Activated CD8-positive, alpha-beta memory T cell treated with anti-CD3 and anti-CD28 coated beads, Interleukin-2, amount 50 U/mL, for 48 hours (primary cell): ENCODE results near the gene CNBD2.
"Not testable (repeated sequence)": the region's sequence is repeated elsewhere in the genome, so short reads cannot be mapped to it uniquely, and the experiment has no call there.

Experiments used
- DNase-seq: peaks from one replicate; pipeline ENCODE4 v3.0.0-alpha.2; 2020

Gene CNBD2

DNA sequence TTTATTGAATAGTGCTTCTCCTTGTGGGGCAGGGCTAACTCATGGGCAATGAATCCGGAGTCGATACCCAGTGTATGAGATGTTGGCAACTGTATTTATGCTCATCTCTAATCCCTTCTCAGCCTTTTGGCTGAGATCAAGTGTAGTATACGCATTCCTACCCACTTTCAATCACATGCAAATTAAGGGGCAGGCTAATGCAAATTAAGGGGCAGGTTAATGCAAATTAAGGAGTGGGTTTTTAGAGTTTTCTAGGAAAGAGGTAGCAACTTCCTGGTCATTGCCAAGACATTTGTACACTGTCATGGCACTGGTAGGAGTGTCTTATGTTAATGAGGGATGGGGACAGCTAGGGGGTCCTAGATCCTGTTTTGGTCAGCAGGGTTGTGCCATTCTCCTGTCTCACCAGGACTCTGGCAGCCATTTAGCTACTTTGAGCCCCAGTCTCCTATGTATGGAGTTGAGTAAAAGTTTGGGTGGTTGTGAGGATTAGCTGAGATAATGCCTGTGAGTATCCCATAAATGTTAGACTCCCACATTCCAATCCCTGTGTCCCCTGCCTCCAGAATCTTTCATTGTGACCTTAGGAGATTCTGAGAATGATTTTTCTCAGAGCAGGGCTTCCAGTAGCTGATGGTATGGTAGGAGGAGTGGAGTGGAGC is at the start of gene CNBD2:
CNBD2 (plus strand) TSS at position 612 of the 662 bp plus-strand sequence. CDS start 173 bp downstream, outside the sequence.
- DNase-seq: no peak

DNA sequence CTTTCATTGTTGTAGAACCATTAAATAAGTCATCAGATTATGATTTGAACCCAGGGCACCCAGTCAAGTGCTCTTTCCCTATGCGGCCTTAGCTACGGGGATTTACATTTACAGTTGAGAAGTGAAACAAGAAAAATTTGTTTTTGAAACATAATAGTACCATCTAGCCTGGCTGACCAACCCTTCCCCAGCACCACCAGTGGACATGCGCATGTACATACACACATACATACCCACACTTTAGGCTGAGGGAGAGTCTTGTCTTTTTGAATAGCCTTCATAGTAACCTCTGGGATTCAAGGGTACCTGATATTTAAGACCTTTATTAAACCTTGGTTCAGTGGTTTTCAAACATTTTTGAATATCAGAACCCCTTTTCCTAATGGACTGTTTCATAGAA is 47.9 kb upstream of the CNBD2 start:
- no peak for DNase-seq

DNA sequence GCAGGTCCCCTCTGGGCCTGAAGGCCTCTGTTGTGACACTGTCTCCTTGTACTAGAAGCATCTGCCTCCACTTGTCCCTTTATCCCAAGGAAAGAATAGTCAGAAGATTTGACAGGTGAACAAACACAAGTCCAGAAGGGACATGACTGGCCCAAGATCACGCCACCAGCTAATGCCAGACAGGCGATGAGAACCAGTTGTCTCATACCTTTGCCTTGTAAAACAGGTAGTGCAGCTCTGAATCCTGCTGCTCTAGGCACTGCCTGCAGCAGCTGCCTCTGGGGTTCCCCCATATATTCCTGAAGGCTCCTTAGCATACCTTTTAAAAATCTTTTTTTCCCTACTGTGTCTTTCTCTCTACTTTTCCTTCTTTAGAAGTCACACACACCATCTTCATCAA is 39.1 kb upstream of the CNBD2 start:
- DNase-seq: no peak

DNA sequence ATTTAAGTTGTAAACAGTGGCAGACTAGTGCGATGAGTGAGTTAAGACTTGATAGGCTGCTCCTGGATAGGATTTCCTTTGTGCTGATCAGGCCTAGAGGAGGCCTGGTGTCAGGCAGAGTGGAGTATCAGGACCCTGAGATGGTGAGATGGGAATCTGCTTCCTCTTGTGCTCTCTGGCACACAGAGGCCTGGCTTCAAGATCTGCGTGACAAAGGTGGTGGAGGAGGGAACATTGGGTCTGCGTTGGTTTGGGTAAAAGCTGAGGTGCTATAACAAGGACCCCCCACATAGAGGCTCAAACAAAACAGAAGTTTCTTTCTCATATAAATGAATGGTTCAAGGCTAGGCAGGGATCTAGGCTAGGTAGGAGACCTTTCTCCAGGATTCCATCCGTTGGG is 34.3 kb upstream of the CNBD2 start:
- DNase-seq: no peak

DNA sequence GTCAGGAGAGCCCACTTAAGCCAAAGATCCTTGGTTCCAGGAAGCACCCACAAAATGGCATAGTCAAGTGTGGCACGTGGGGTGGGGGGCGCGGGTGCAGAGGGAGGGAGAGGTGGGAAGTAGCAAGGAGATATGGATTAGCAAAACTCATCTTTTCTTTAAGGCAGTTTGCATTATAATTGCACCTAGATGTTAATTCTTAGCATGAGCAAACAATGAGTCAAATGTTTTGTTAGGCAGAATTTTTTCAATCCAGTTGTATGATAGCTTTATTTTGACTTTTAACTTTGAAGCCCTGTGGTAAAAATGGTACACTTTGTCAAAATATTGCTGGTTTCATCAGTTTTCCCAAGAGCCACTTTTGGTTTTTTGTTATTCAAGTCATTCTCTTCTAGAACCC is 29.1 kb upstream of the CNBD2 start:
- no peak for DNase-seq

DNA sequence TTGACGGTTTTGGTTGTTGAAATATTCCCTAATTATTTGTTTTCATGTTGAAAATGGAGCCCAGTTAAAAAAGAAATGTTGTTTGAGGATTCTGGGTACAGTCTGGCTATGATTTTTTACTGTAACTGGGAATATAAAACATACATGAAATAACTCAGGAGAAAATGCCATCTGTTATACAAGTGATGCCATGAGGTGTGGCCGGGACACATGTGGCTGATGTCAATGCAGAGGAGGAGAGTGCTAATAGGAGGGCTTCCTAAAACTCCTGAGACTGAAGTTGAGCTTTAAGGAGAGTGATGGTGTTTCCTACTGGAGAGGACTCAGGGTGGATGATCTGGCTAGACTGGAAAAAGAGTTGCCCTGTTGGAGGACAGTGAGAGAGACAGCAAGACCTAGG is 26.8 kb upstream of the CNBD2 start:
- no peak for DNase-seq

DNA sequence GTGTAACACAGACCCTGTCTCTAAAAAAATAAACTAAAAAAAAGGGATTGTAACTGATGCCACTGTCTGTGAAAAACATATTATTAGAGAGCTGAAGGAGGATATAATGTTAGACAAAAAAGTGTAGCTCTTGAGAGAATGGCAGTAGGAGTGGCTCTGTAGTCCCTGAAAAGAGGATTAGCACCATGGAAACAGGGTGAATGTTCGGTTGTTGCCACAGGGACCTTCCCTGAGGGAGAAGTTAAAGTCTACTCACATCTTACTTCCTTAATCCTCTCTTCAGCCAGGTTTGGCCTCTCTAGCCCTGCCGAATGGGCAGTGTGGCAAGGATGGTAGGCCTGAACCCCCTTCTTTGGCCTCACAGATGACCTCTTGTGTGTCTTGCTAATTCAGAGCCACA is 26.1 kb upstream of the CNBD2 start:
- no peak for DNase-seq

DNA sequence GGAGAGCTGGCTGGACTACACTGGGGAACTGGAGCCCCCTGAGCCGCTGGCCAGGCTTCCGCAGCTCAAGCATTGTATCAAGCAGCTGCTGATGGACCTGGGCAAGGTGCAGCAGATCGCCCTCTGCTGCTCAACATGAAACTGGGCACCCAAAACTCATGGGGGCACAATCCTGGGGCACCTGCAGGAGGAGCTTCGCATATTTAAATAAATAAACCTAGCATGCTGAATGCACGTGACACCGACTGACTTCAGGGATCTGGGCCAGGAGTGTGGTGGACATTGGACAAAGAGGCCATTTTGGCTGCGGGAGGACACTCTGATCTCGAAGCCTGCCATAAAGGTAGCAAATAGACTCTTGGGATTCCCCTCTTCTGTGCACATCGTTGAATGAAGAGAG is 20.9 kb upstream of the CNBD2 start:
- no peak for DNase-seq

DNA sequence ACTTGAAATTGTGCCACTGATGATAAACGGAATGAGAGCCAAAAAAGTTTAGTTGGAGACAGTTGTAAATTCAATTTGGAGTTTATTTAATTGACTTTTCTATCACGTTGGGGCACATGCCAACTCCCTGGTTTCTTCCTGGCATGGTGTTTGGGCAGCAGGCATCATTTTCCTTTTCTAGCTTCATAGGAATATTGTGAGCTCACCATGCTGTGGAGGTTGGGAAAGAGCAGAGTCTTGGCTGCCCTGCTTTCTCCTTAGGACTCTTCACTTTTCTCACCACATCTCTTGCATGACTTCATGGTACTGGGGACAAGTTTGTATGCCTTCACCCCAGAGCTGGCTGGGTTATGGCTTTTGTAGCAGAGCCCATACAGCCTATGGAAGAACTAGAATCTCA is 20.5 kb upstream of the CNBD2 start:
- no peak for DNase-seq

DNA sequence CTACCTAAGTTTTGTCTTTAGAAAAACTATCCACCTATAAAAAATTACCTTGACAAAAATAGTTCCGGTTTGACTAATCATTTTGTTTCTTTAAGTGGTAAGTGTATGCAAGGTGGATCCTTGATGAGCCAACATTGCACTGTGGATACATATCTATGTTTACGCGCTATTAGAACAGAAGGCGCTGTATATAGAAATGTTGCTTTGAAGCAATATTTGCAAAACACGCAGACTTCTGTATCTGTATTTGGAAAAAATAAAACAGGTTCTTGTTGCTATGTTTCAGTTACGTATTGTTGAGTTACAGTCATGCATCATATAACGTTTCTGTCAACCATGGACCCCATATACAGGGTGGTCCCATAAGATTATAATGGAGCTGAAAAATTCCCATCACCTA is 18.3 kb upstream of the CNBD2 start:
- no peak for DNase-seq

DNA sequence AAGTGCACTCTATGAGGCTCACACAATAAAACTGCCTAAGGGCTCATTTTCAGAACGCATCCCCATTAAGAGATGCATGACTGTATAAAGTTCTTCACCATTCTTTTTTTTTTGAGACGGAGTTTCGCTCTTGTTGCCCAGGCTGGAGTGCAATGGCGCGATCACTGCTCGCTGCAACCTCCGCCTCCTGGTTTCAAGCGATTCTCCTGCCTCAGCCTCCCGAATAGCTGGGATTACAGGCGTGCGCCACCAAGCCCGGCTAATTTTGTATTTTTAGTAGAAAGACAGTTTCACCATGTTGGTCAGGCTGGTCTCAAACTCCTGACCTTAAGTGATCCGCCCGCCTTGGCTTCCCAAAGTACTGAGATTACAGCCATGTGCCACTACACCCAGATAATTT is 16.3 kb upstream of the CNBD2 start:
- not testable (repeated sequence) for DNase-seq

DNA sequence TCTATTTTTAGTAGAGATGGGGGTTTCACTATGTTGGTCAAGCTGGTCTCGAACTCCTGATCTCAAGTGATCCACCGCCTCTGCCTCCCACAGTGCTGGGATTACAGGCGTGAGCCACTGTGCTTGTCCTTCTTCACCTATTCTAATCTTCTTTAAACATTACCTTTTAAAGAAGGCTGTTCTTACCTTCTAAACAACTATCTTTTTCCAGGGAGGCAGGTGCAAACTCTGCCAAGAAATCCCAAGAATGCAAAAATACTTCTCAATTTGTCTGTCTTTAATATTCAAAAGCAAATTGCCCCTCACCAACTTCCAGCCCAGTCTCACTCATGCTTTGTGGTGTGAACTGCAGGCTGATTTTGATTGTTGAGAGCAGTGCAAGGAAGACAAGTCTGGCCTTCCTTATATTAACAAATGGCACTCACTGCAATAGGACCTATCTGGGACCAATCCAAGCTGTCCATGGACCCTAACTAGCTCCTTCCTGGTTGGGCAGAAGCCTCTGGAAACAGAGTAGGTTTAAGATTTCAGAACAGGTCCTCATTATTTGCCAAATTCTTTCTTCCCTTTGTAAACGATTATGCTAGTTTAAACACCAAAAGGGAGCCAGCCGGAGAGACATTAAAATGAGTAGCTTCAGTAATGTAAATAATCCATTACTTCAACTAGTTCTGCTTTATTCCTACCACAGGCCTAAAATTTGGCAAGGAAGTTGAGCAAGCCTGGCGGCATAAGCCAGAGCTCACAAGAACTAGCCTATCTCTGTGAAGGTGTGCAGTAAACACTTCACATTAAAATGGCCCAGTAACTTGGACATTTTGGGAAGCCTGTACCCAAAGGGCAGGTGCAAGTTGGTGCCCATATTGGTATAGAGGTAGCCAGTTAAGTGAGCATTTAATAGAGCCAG is 15.7 kb upstream of the CNBD2 start:
- DNase-seq: no peak

DNA sequence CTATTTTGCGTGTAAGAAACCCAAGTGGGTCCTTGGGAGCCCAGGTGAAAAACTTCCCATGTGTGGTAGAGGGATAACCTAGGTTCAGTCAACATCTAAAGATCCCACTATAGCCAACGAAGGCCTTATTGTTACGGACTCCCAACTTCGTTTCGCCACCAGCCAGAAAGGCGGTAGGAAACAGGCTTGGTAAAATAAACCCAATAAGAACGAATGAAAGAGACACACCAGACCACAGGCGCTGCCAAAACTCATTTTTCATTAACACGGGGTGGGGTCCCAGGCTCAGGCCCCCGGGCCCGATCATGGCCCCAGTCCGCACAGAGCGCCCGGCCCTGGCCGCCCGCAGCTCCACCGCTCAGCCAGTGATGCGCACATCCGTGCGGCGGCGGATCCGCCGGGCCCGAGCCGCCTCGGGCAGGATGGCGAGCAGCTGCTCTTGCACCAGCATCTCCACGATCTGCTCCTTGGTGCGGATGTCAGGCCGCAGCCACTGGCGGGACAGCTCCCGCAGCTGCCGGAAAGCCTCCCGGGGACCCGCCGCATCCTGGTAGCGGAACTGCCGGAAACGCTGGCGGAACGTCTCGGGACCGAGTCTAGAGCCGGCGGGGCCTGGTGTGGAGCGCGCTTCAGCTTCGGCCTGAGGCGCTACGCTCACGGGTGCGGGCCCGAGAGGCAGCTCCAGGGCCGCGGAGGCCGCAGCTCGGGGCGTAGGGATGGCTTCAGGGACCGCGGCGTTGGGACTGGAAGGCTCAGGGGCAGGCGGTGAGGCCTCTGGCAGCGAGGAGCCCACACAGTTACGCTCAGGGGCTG is 14.8 kb upstream of the CNBD2 start:
- DNase-seq: peak; percentile 86

DNA sequence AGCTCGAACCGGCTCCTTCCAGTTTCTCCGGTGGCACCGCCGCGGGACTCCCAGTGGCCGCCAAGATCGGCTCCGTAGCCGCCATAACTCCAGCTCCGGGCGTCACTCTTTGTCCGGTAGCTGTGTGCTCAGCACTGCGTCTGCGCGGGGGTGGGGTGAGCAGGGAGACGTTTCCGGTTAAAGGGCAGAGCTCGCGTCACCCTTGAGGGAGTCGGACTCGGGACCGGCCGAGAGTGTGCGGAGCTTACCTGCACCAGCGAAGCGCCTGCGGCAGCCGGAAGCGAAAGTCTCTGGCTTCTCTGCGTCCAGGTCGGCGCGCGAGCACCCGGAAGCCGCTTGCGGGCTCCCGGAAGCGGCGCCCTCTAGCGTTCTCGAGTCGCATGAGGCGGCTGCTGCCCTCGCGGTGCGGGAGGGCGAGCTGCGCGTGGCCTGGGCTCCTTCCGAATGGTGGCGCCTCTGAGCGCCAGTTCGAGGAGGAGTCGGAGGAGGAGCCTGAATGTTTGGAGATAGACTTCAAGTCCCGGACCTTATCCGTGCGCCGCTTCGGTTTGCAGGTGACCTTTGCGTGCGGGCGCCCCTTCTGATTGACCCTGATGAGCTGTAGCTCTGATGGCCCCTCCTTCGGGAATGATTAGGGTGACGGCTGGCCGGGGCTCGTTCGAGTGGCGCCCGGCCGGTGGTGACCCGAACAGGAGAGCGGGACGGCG is 14.0 kb upstream of the CNBD2 start, which contains the start of gene SCAND1:
SCAND1 (minus strand) TSS at position 303 of the 707 bp plus-strand sequence; CDS start at position 85, 218 bp downstream.
- peak; percentile 97 for DNase-seq

DNA sequence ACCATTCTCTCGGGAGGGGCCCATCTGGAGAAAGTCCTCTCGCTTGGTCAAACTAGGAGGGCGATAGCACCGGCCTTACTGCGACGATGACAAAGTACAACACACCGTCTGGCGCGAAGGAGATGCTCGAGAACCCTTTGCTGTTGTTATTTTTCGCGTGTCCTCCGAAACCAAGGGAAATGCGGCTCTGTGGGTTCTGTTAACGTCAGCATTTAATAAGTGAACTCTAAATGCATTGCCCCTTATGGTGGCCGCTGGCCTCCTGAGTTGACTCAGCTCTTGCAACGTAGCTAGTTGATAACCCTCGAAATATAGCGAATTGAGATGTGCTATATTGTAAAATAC is 13.5 kb upstream of the CNBD2 start:
- DNase-seq: no peak

DNA sequence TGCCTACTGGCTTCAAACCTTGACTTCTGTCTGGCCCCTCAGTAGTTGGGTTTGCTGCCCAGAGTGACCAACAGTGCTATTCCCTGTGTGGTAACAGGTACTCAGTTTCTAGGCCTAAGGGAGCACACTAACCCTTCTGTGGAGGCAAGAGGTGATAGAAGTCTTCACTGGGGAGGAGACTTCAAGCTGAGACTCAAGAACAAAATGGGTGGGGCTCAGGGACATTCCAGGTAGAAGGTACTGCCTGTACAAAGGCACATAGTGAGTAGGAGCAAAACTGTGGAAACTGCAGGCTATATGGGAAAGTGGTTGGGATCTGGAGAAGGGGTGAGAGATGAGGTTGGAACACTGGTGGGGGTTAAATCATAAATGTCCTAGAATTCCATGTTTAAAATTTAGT is 11.8 kb upstream of the CNBD2 start:
- DNase-seq: no peak

DNA sequence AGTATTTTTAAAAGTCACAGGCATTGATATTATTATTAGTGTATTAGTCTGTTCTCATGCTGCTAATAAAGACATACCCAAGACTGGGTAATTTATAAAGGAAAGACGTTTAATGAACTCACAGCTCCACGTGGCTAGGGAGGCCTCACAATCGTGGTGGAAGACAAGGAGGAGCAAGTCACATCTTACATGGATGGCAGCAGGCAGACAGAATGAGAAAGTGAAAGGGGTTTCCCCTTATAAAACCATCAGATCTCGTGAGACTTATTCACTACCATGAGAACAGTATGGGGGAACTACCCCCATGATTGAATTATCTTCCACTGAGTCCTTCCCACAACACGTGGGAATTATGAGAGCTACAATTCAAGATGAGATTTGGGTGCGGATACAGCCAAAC is 9.1 kb upstream of the CNBD2 start:
- DNase-seq: not testable (repeated sequence)

DNA sequence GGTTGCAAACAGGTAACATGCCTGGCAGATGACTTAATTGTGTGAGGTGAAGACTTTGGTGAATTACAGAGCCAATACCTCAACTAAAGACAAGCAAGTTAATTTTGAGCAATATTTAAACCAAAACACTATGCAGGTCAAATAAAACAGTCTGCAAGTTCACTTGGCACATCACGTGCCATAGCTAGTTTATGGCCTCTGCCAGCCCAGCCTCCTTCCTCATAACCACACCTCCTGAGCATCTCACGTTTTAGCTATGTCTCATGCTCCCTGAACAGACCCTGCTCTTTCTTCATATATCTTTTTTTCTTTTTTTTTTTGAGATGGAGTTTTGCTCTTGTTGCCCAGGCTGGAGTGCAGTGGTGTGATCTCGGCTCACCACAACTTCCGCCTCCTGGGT is 4.5 kb upstream of the CNBD2 start:
- DNase-seq: no peak

DNA sequence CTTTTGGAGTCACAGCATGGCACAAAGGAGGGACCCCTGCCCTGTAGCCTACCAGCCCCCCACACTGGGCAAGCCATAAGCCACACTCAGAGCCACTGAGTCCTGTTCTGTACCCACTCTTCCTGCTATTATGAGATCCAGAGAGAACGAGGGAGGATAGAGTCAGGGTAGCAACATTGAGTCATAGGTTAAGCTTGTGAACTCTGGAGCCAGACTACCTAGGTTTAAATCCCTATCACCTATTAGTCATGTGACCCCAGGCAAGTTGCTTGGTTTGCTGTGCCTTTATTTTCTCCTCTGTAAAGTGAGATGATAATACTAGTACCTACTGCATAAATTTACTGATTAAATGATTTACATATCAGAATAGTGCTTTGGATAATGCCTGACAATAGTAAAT is 540 bp downstream of the CNBD2 start:
- DNase-seq: no peak

DNA sequence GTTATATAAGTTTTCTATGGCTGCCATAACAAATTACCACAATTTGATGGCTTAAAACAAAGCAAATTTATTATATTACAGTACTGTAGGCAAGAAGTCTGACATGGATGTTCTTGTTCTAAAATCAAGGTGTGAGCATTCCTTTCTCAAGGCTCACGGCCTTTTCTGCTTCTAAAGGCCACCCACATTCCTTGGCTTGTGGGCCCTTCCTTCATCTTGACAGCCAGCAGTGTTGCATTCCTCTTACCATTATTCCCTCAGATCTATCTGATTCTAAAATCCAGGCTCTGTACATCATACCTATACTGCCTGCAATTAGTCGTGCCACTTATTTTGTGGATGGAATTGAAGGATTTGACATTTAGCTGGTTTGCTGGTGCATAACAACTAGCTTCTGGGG is 3.6 kb downstream of the CNBD2 start:
- no peak for DNase-seq

DNA sequence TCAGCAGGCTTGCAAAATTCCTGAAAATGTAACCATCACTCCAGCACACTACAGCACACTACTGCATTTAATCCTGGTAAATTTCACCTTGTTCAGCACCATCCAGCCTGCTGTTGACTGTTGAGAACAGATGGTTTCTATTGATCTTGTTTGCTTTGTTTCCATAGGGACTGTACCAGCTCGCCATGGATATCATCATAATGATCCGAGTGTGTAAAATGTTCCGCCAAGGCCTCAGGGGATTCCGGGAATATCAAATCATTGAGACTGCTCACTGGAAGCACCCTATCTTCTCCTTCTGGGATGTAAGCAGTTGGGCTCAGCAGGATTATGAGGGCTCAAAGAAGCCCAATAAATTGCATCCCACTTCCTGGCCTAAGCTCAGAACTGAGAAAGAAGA is 4.1 kb downstream of the CNBD2 start:
- no peak for DNase-seq

DNA sequence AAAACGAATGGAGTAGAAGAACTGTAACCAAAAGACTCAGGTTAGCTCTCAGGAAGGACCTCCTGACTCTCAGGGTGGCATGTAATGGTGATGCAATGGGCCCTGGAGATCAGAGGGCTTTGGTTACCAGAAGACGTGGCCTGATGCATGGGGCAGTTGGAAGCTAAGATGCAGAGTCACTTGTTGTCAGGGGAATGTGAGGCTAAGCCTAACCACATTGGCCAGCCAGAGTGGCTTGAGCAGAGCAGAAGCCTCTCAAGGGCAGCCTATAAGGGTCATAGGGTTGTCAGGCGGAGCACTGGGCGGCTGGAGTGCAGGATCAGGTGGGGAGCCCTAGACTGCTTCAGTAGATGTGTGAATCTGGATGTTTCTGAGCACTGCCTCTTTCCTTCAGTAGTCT is 5.9 kb downstream of the CNBD2 start:
- DNase-seq: no peak
